H1 (cell line): Measurements from ENCODE around the gene GABRG2. TPM values are rescaled to one million over a fixed set of nuclear protein-coding genes. Genes with fewer than 3 reads are reported as not detected.

Source experiments
- HDAC6 ChIP-seq: IDR thresholded peaks from one replicate; pipeline ENCODE4 v1.7.1; 2012; ENCODE audit warnings: low read depth, mild to moderate bottlenecking, inconsistent platforms, low read length, moderate library complexity
- KDM1A ChIP-seq: fragments of 200-600, 300-600 bp; sonication (generic); IDR thresholded peaks from 2 replicates; pipeline ENCODE4 v1.7.1; 2016; ENCODE audit warnings: mild to moderate bottlenecking, low read length, borderline replicate concordance
- RXRA ChIP-seq: IDR thresholded peaks from 2 replicates; pipeline ENCODE4 v1.6.1; 2011; ENCODE audit warnings: low read depth, mild to moderate bottlenecking, low read length, moderate library complexity; ENCODE audit not compliant: insufficient read depth
- TBP ChIP-seq: IDR thresholded peaks from 2 replicates; pipeline ENCODE4 v1.6.1; 2011; ENCODE audit warnings: low read depth, low read length, improper control_type of control experiment
- polyA plus RNA-seq, 7 experiments: library from polyadenylated mRNA; depleted of rRNA in 3 of 7; stranded (reverse) in 5 of 7; unstranded in 2 of 7; fragments of >200 nt in 5 of 7; fragments of 200-250 nt in 2 of 7; gene quantifications; 1 replicate in 5 of 7; 2 replicates in 1 of 7; 4 replicates in 1 of 7; pipeline versions ENCODE4 v1.2.1 to v1.2.3, GENCODE V29; 2011 to 2013; ENCODE audit warnings: missing spikeins in 2 of 7, mixed read lengths in 2 of 7
- total RNA-seq: library from RNA; stranded (reverse); fragmentation: NEBNext Ultra II Directional; extraction: Animal tissue kit (Norgen Biotek cat#: 25700); gene quantifications from 2 replicates; pipeline ENCODE4 v1.2.1, GENCODE V29; 2021

Gene GABRG2
- total and polyA plus RNA-seq, 2 of the 8 experiments (the other 6 are each of a cell fraction or from before 2014, with no cell fraction given), result 2.0 to 2.8 TPM

DNA sequence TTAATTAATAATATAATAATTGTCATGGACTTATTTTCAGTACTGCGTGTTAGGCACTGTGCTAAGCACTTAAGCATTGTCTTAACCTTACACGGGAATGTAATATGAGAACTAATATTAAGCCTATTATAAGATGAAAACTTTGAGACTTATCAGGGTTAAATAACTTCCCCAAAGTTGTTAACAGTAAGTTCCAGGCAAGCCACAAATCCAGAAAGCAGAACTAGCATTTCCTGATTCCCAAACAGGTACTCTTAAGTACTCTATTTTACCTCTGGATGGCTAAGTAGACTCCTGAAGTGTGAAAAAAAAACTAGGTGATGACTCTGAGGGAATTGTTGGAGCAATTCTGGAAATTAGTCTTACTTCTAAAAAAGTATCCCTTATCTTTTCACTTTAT lies 23.8 kb downstream of the GABRG2 start (continued):
- no peak for TF ChIP-seq RXRA
- no peak for TF ChIP-seq HDAC6
- no peak for TF ChIP-seq KDM1A
- no peak for TF ChIP-seq TBP
- TF ChIP-seq, all 59 proteins: peak for 0
